HG02970 (cell line): Measurements from ENCODE around the gene RSPH10B.
A peak's percentile ranks its signal among the peaks of the same experiment; 100 is the strongest.
"Not testable (repeated sequence)": the region's sequence is repeated elsewhere in the genome, so short reads cannot be mapped to it uniquely, and the experiment has no call there.

Experiments used
- ATAC-seq: cut with Tn5 transposase; IDR thresholded peaks from one replicate; pipeline ENCODE4 v1.9.1; 2021; ENCODE audit warnings: mild to moderate bottlenecking, moderate library complexity, moderate number of reproducible peaks; ENCODE audit not compliant: unreplicated experiment, low FRiP score

RSPH10B gene

DNA sequence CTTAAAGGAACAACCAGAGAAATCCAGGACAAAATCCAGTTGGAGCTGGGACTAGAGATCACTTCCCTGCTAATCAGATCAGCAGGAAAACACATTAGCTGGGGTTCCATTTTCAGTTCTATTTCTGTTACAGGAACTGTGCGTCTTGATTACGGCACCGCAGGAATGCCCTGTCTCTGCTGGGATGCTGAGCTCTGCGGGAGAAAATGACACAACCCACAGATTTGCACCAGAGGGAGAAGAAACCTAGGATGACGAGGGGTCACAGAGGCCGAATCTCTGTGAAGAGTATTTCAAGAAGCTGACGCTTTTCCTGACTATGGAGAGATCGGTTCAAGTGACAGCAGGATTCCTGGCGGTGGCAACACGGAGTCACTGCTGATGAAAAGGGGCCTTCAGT is 40.2 kb downstream of the RSPH10B start:
- not testable (repeated sequence) for ATAC-seq

DNA sequence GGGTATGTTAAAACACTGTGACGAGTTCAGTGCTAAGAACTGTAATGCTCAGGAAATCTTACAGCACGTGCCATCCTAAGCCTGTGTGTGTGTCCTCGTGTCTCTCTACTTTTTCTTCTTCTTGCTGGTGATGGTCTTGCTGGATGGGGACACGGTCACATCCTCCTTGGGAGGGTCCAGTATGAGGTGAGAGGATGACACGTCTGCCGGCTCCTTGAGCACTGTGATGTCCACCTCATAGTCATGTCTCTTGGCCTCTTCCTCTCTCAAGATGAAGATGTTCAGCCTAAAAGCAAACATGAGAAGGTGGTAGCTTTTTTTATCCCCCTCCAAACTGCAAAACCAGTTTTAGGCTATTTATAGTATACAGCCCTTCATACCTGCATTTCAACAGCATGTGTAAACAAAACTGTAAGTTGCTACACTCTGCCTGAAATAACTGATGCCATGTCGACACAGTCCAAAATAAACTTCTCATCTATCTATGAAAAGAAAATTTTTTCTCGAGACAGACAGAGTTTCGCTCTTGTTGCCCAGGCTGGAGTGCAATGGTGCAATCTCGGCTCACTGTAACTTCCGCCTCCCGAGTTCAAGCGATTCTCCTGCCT is 44.1 kb downstream of the RSPH10B start:
- not testable (repeated sequence) for ATAC-seq

GRCh38 chr7:5924630-5925029 is 45.9 kb downstream of the RSPH10B start:
- ATAC-seq: not testable (repeated sequence)

DNA sequence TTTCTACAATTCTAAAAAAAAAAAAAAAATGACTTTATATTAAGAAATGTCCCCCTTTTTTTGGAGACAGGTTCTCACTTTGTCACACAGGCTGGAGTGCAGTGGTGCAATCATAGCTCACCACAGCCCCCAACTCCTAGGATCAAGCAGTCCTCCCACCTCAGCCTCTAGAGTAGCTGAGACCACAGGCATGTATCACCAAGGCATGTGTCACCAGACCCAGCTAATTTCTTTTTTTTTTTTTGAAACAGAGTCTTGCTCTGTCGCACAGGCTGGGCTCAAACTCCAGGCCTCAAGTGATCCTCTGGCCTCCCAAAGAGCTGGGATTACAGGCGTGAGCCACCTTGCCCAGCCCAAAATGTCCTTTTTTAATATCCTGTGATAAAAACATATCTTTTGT is 46.3 kb downstream of the RSPH10B start:
- ATAC-seq: not testable (repeated sequence)

DNA sequence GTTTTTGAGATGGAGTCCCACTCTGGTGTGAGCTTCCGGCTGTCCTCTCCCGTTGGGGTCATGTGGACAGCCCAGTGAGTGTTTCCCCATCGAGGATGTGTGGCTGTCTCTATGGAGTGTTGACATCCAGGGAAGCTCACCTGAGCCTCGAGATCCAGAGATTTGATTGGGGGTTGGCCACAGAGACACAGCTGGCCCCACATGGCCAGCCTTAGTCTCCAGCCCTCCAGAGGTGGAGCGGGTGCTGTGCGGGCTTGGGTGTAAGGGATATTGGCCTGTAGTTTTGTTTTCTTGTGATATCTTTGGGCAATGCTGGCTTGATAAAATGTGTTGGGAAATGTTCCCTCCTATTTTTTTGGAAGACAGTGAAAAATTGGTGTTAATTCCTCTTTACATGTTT is 54.0 kb downstream of the RSPH10B start:
- not testable (repeated sequence) for ATAC-seq

DNA sequence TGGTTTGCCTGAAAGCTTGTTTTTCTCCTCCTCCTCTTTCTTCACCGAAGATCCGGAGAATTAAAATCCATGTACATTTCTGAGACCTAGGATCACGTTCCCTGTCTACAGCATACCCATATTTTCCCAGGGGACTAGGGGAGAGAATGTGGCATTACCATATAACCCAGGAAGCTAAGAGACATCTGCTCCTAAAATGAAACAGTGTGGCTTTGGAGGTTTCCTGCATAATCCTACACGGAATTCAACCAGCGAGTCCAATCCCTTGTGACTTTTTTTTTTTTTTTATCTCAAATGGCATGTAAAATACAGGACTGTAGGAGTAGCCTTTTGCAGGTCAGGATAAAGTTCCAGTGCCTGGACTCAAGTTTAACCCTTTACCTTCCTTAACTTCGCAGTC is 61.7 kb downstream of the RSPH10B start:
- not testable (repeated sequence) for ATAC-seq

DNA sequence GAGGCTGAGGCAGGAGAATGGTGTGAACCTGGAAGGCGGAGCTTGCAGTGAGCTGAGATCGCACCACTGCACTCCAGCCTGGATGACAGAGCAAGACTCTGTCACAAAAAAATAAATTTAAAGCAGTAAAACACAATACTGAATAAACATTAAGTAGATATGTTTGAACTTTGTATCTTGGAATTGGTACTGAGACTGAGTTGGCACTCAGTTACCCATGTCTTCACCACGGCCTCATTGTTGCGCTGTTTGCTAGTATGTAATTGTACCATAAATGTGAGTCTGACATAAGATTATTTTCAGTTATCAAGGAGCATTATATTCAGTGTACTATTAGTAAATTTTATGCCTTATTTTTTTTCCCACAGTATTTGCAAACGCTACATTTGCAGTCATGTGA is 65.8 kb downstream of the RSPH10B start:
- not testable (repeated sequence) for ATAC-seq

- ATAC-seq: not testable (repeated sequence)
Observed at GRCh38 chr7:5903002-5903401, 67.5 kb downstream of the RSPH10B start.

- peak; percentile 73 for ATAC-seq
Observed at GRCh38 chr7:5898480-5899224, 71.8 kb downstream of the RSPH10B start, which contains the start of gene CCZ1. Gene CCZ1, plus strand, starts transcription at chr7:5898733. Its CDS starts 67 bp downstream, at chr7:5898800.

- not testable (repeated sequence) for ATAC-seq
Observed at GRCh38 chr7:5897369-5897919, 73.0 kb downstream of the RSPH10B start.

GRCh38 chr7:5892498-5892897 is 78.0 kb downstream of the RSPH10B start:
- no peak for ATAC-seq

GRCh38 chr7:5890244-5890643 is 80.2 kb downstream of the RSPH10B start:
- ATAC-seq: not testable (repeated sequence)

GRCh38 chr7:5888021-5888420 is 82.5 kb downstream of the RSPH10B start:
- not testable (repeated sequence) for ATAC-seq

DNA sequence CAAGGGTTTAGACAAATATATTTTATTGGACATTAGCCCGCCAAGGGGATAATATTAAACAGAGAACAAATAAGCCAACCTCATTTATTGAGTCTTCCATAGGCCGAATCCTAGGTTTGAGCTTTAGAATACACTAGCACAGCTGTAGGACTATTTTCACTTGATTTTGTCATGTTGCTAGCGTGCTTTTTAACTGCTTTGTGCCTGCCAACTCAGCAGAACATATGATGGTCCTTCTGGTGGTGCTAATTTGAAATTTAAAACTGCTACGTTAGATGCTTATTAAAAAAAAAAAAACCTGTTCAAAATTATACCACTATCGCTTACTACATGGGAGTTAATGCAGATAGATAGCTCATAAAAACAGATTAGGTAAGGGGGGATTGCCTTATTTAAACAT is 86.1 kb downstream of the RSPH10B start:
- ATAC-seq: not testable (repeated sequence)

DNA sequence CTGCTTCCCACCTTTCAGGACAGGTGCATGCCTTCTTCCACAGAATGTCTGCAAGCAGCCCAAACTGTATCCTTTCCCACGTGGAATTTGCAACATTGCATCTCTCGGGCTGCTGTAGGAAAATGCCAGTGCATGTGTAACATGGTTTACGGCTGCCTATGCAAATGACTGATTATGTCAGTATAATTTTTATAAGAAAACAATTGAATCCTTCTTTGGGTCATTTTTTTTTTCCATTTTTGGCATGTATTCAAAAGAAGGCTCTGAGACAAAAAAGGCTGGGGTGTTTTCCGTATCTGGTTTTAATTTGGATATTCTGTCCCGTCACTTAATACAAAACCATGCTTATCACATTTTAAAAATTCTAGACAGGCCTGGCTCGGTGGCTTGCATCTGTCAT is 90.4 kb downstream of the RSPH10B start:
- not testable (repeated sequence) for ATAC-seq

- ATAC-seq: not testable (repeated sequence)
Observed at GRCh38 chr7:5879591-5879990, 90.9 kb downstream of the RSPH10B start.
